Measurements from ENCODE around the gene TRPM3. TPM values are rescaled to one million over a fixed set of nuclear protein-coding genes. Genes with fewer than 3 reads are reported as not detected.

Gene TRPM3
- total and polyA plus RNA-seq, 2 of the 13 experiments (the other 11 are each of a cell fraction or from before 2014, with no cell fraction given): not detected

DNA sequence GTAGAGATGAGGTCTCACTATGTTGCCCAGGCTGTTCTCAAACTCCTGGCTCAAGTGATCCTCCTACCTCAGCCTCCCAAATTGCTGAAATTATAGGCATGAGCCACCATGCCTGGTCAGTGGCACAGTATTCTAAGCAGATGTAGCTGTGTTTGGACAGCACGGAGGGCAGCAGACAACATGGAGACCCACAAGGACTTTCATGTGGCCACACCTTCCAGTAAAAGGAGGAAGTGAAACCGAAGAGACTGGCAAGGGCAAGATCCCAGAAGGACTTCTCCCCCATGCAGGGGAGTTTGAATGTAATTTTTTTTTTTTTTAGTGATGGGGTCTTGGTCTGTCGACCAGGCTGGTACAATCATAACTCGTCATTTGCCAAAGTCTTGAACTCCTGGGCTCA lies 172.2 kb downstream of the TRPM3 start (continued):
- no peak for TF ChIP-seq ZBTB37 (CRISPR knock-in tag; IDR thresholded peaks at IDR 0.05)
- no peak for TF ChIP-seq ZNF614 (CRISPR knock-in tag; IDR thresholded peaks at IDR 0.05; ENCODE audit: borderline replicate concordance)
- TF ChIP-seq ZFP62 (CRISPR knock-in tag; IDR thresholded peaks at IDR 0.05): no peak

DNA sequence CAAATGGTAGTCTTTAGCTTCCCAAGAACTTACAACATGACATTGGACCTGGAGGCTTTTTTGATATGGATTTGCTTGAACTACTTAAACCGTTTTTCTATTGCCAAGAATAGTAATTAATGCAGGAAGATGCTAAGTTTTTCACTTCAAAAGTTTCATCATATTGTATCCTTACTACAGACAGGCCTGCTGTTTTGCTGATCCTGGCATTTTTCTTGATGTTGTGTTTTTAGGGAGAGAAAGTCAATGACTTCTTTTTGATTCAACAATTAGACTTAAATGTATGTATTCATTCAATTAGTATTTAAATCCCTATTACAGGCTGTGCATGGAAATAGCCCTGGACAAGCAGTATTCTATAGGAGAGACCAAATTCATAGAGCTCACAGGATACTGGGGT lies 172.7 kb downstream of the TRPM3 start:
- TF ChIP-seq NR0B2 (CRISPR knock-in tag; IDR thresholded peaks at IDR 0.05): no peak
- peak; percentile 50; the same call in 1 of the 2 replicates for TF ChIP-seq MAFF (IDR thresholded peaks at IDR 0.05; ENCODE audit: low read depth, low read length)
- peak; percentile 63 to 72 for TF ChIP-seq MAFK (conservative IDR thresholded peaks at IDR 0.05 in 1 of 2, IDR thresholded peaks at IDR 0.05 in 1 of 2; ENCODE audit: low read length in 2 of 2)
- TF ChIP-seq ZNF512 (CRISPR knock-in tag; IDR thresholded peaks at IDR 0.05): no peak
- no peaks in the 10 kb centered on the region for H4K20me1 ChIP-seq (ENCODE audit: insufficient read depth, low read length)
- H3K27me3 ChIP-seq (ENCODE audit: control insufficient read depth in 1 of 2, insufficient read depth in 2 of 2, low read length in 2 of 2): no peaks in the 10 kb centered on the region
- no TSS peak for BruUV-seq (replicated peaks)
- ATAC-seq: no peak
- no peaks in the 10 kb centered on the region for H3K4me1 ChIP-seq (ENCODE audit: insufficient read depth, low read length)
- 0% methylated on average over 1 of the region's 1 CpG for WGBS (ENCODE audit: low lambda C conversion rate)
- no peak for DNase-seq (ENCODE audit: low spot score)
- no peaks in the 10 kb centered on the region for H3K36me3 ChIP-seq (replicated peaks in 1 of 2; ENCODE audit: control insufficient read depth in 1 of 2, insufficient read depth in 2 of 2, low read length in 2 of 2)
- intact Hi-C loops (cut with micrococcal nuclease; ENCODE audit: unreplicated experiment) (no loop called here), in situ Hi-C loops (cut with HindIII; ENCODE audit: extremely low pct_ligation_motif_present, low pct_unique_long_range_greater_than_20kb) (no loop called here)
- POLR2A ChIA-PET: no interaction called here
- no peak overlapping the region for H3K4me3 ChIP-seq (replicated peaks in 1 of 3; ENCODE audit: insufficient read depth in 1 of 3, low read depth in 2 of 3, low read length in 3 of 3)
- CTCF ChIA-PET (ENCODE audit: low intra/inter-chr PET ratio, low total read pairs): no interaction called here
- H3K79me2 ChIP-seq (ENCODE audit: insufficient read depth, low read length): no peaks in the 10 kb centered on the region
- H3K27ac ChIP-seq (ENCODE audit: extremely low read length, insufficient read depth, low read length): no peak overlapping the region
- no peak overlapping the region for H2AFZ ChIP-seq (ENCODE audit: low read length)
- no peak for FAIRE-seq
- H3K9me3 ChIP-seq (ENCODE audit: low read length): no peaks in the 10 kb centered on the region
- no peak overlapping the region for H3K4me2 ChIP-seq (ENCODE audit: low read depth, low read length)
- no peak overlapping the region for H3K9ac ChIP-seq (ENCODE audit: insufficient read depth, low read depth, low read length)

All from HepG2 (cell line).